K562 (cell line): ENCODE data around the gene NCOA6. TPM values are rescaled to one million over a fixed set of nuclear protein-coding genes. Genes with fewer than 3 reads are reported as not detected.

ENCODE experiments used
- ATF7 ChIP-seq: fragments of 450-650 bp; IDR thresholded peaks from 2 replicates; pipeline ENCODE4 v1.7.1; 2014; ENCODE audit warnings: mild to moderate bottlenecking, moderate library complexity
- CREB1 ChIP-seq, 2 experiments: sonication (generic) in 1 of 2; formaldehyde crosslinking in 1 of 2; IDR thresholded peaks; 2 replicates each; pipeline versions ENCODE4 v1.6.1 to v1.8.0; 2012 to 2022; ENCODE audit warnings: inconsistent platforms in 1 of 2, mild to moderate bottlenecking in 1 of 2, missing genetic modification reagents in 1 of 2, moderate library complexity in 1 of 2
- ELK1 ChIP-seq: sonication (generic); formaldehyde crosslinking; IDR thresholded peaks from 2 replicates; pipeline ENCODE4 v1.8.1; 2022; ENCODE audit warnings: missing genetic modification reagents
- GABPA ChIP-seq: fragments of 200-800 bp; sonication (Bioruptor generic); conservative IDR thresholded peaks from 2 replicates; pipeline ENCODE4 v1.6.1; 2016; ENCODE audit warnings: low read depth, missing genetic modification characterization, missing compliant biosample characterization
- HMGN3 ChIP-seq: IDR thresholded peaks from 2 replicates; pipeline ENCODE4 v1.6.1; 2011; ENCODE audit warnings: borderline replicate concordance, low read depth, mild to moderate bottlenecking, mixed read lengths, low read length; ENCODE audit not compliant: insufficient read length; ENCODE audit errors: extremely low read depth
- MAX ChIP-seq: sonication (generic); formaldehyde crosslinking; IDR thresholded peaks from 2 replicates; pipeline ENCODE4 v1.9.0; 2022; ENCODE audit warnings: mild to moderate bottlenecking, missing genetic modification reagents
- MBD2 ChIP-seq: sonication (generic); IDR thresholded peaks from 2 replicates; pipeline ENCODE4 v1.6.1; 2016; ENCODE audit warnings: low read depth, borderline replicate concordance
- PHF20 ChIP-seq: fragments of 450-650 bp; IDR thresholded peaks from 2 replicates; pipeline ENCODE4 v1.6.1; 2018; ENCODE audit not compliant: partially characterized antibody
- POLR2B ChIP-seq: fragments of 450-650 bp; IDR thresholded peaks from 2 replicates; pipeline ENCODE4 v1.6.1; 2018; ENCODE audit warnings: low read depth; ENCODE audit not compliant: partially characterized antibody
- RERE ChIP-seq: sonication (generic); formaldehyde crosslinking; IDR thresholded peaks from 2 replicates; pipeline ENCODE4 v1.8.0; 2023; ENCODE audit warnings: missing genetic modification reagents, mild to moderate bottlenecking, borderline replicate concordance
- SMAD4 ChIP-seq: fragments of 250-450 bp; sonication (Bioruptor Pico); conservative IDR thresholded peaks from 2 replicates; pipeline ENCODE4 v1.8.0; 2021; ENCODE audit warnings: inconsistent platforms, mild to moderate bottlenecking, moderate library complexity
- TEAD2 ChIP-seq: fragments of 450-650 bp; IDR thresholded peaks from 2 replicates; pipeline ENCODE4 v1.6.1; 2016; ENCODE audit warnings: missing genetic modification characterization, control low read depth, missing compliant biosample characterization
- ZBTB2 ChIP-seq: fragments of 450-650 bp; IDR thresholded peaks from 2 replicates; pipeline ENCODE4 v1.6.1; 2016; ENCODE audit warnings: antibody characterized with exemption
- ZNF444 ChIP-seq: fragments of 250-450 bp; sonication (Bioruptor Pico); IDR thresholded peaks from 2 replicates; pipeline ENCODE4 v1.4.0; 2020; ENCODE audit warnings: mild to moderate bottlenecking, moderate library complexity
- ZNF445 ChIP-seq: fragments of 250-450 bp; sonication (Bioruptor Pico); IDR thresholded peaks from 2 replicates; pipeline ENCODE4 v1.4.0; 2020; ENCODE audit warnings: low read depth, mild to moderate bottlenecking, moderate library complexity
- ZNF639 ChIP-seq, 2 experiments: fragments of 200-800 bp in 1 of 2; sonication (Bioruptor generic) in 1 of 2; sonication (generic) in 1 of 2; formaldehyde crosslinking in 1 of 2; IDR thresholded peaks in 1 of 2; conservative IDR thresholded peaks in 1 of 2; 2 replicates each; pipeline versions ENCODE4 v1.5.0 to v1.6.1; 2016 to 2020; ENCODE audit warnings: missing compliant biosample characterization in 1 of 2, missing genetic modification characterization in 1 of 2, missing genetic modification reagents in 1 of 2
- polyA plus RNA-seq, 8 experiments: library from polyadenylated mRNA; depleted of rRNA in 4 of 8; stranded (reverse) in 5 of 8; unstranded in 3 of 8; fragments of >200 nt; fragmentation: Nextera tagmentation in 2 of 8; fragmentation: Illumina TruSeq in 1 of 8; extraction: Ambion mirVana in 2 of 8; extraction: Trizol in 1 of 8; gene quantifications; 2 replicates each; pipeline versions ENCODE4 v1.2.1 to v1.2.3, GENCODE V29; 2011 to 2014; ENCODE audit warnings: inconsistent platforms in 1 of 8, missing spikeins in 1 of 8
- total RNA-seq, 7 experiments: library from RNA; depleted of rRNA in 6 of 7; stranded (reverse); fragments of >200 nt in 6 of 7; fragmentation: Illumina TruSeq in 2 of 7; extraction: Trizol in 2 of 7; gene quantifications; 2 replicates each; pipeline versions ENCODE4 v1.2.1 to v1.2.3, GENCODE V29; 2011 to 2021; ENCODE audit warnings: low replicate concordance in 1 of 7

The NCOA6 gene
- total and polyA plus RNA-seq, 9 of the 15 experiments (the other 6 are each of a cell fraction or from before 2014, with no cell fraction given): 6.1 to 25.0 (median 9.5) TPM

- TF ChIP-seq ZNF639 (CRISPR knock-in tag; conservative IDR thresholded peaks at IDR 0.05 in 1 of 2, IDR thresholded peaks at IDR 0.05 in 1 of 2) (0 out of 4 replicates have a peak, but pooled peaks of 1 of the 2 experiments have one; percentile 38), SMAD4 (CRISPR knock-in tag) (peak; percentile 85), ELK1 (CRISPR knock-in tag) (no peak), ZNF444 (0 out of 2 replicates have a peak, but pooled peaks have one; percentile 58), RERE (CRISPR knock-in tag) (0 out of 2 replicates have a peak, but pooled peaks have one; percentile 41), MBD2 (peak; percentile 28; the same call in 1 of the 2 replicates), ZNF445 (CRISPR knock-in tag) (no peak), CREB1 (IDR thresholded peaks at IDR 0.05) (no peak), CREB1 (CRISPR knock-in tag; IDR thresholded peaks at IDR 0.05) (no peak; the same call in 1 of the 2 replicates), ATF7 (0 out of 2 replicates have a peak, but pooled peaks have one; percentile 11), MAX (CRISPR knock-in tag) (0 out of 2 replicates have a peak, but pooled peaks have one; percentile 37), PHF20 (peak; percentile 65), ZBTB2 (no peak), TEAD2 (tag) (no peak), HMGN3 (peak; percentile 85), GABPA (tag) (peak; percentile 90), POLR2B (peak; percentile 31)
Observed at GRCh38 chr20:34872622-34873224, 47.3 kb upstream of the NCOA6 start, which contains the start of gene GGT7 (continued).
